ENCODE measurements around the gene CLCN4. TPM values are rescaled to one million over a fixed set of nuclear protein-coding genes. Genes with fewer than 3 reads are reported as not detected.
A peak's percentile ranks its signal among the peaks of the same experiment; 100 is the strongest.

The CLCN4 gene
- total RNA-seq, 1 donor from 2014 or later: 7.4 TPM

GRCh38 chrX:10244915-10245622 lies 88.3 kb downstream of the CLCN4 start:
- DNase-seq: peak; percentile 8

GRCh38 chrX:10245886-10246285 lies 89.1 kb downstream of the CLCN4 start:
- no peak for DNase-seq

- no peak for DNase-seq
Measured at GRCh38 chrX:10246297-10246696, 89.5 kb downstream of the CLCN4 start.

GRCh38 chrX:10246846-10247245 lies 90.1 kb downstream of the CLCN4 start:
- DNase-seq: no peak

- DNase-seq: no peak
Measured at GRCh38 chrX:10254739-10255138, 98.0 kb downstream of the CLCN4 start.

- peak; percentile 3 for DNase-seq
Measured at GRCh38 chrX:10259716-10260115, 102.9 kb downstream of the CLCN4 start.

GRCh38 chrX:10265775-10266174 lies 109.0 kb downstream of the CLCN4 start:
- no peak for DNase-seq

- DNase-seq: no peak
Measured at GRCh38 chrX:10278716-10279115, 121.9 kb downstream of the CLCN4 start.

- no peak for DNase-seq
Measured at GRCh38 chrX:10280071-10280470, 123.3 kb downstream of the CLCN4 start.

- DNase-seq: no peak
Measured at GRCh38 chrX:10282490-10282889, 125.7 kb downstream of the CLCN4 start.

GRCh38 chrX:10286195-10286594 lies 129.4 kb downstream of the CLCN4 start:
- DNase-seq: no peak

Other genes starting within 250 kb of the CLCN4 start
- 0.30 TPM for gene CLDN34, start 189.6 kb upstream of the CLCN4 start, total RNA-seq